H54 (cell line): ENCODE results near the gene CRKL.
A peak's percentile ranks its signal among the peaks of the same experiment; 100 is the strongest.
"Not testable (repeated sequence)": the region's sequence is repeated elsewhere in the genome, so short reads cannot be mapped to it uniquely, and the experiment has no call there.

Experiments
- DNase-seq: peaks from one replicate; pipeline ENCODE4 v3.0.0; 2011; ENCODE audit warnings: low spot score, mixed read lengths; ENCODE audit not compliant: insufficient read length
- FAIRE-seq: peaks from 3 replicates; lab custom pipeline; 2011; peaks lifted over from hg19 to GRCh38; lab: Jason Lieb, UNC
- POLR2A ChIP-seq: IDR thresholded peaks from 2 replicates; pipeline ENCODE4 v1.6.1; 2011; ENCODE audit warnings: low read depth, mild to moderate bottlenecking, low read length

Gene CRKL

GRCh38 chr22:20937031-20937793, 20.0 kb downstream of the CRKL start:
- FAIRE-seq = no peak
- DNase-seq = no peak
- TF ChIP-seq POLR2A = no peak

- FAIRE-seq (no peak), DNase-seq (no peak)
- TF ChIP-seq POLR2A = no peak
Measured at GRCh38 chr22:20937794-20938671, 20.8 kb downstream of the CRKL start.

- not testable (repeated sequence) for FAIRE-seq, DNase-seq
Measured at GRCh38 chr22:20939457-20940185, 22.4 kb downstream of the CRKL start.

GRCh38 chr22:20940186-20940651, 23.0 kb downstream of the CRKL start:
- no peak for TF ChIP-seq POLR2A
- no peak for DNase-seq
- FAIRE-seq = no peak

GRCh38 chr22:20940904-20941385, 23.7 kb downstream of the CRKL start:
- FAIRE-seq (no peak), DNase-seq (no peak)
- no peak for TF ChIP-seq POLR2A

- not testable (repeated sequence) for DNase-seq, FAIRE-seq
Measured at GRCh38 chr22:20942203-20942902, 25.1 kb downstream of the CRKL start.

GRCh38 chr22:20943104-20943933, 26.1 kb downstream of the CRKL start:
- FAIRE-seq = no peak
- DNase-seq = no peak
- TF ChIP-seq POLR2A = no peak

GRCh38 chr22:20944042-20944441, 26.8 kb downstream of the CRKL start:
- no peak for FAIRE-seq
- TF ChIP-seq POLR2A = no peak
- no peak for DNase-seq

GRCh38 chr22:20945578-20945934, 28.3 kb downstream of the CRKL start:
- no peak for DNase-seq
- no peak for TF ChIP-seq POLR2A

GRCh38 chr22:20946080-20946986, 29.1 kb downstream of the CRKL start:
- DNase-seq (no peak), FAIRE-seq (peak; percentile 41)
- TF ChIP-seq POLR2A = no peak

More at GRCh38 chr22:20945578-20945934, 28.3 kb downstream of the CRKL start:
- no peak for FAIRE-seq

GRCh38 chr22:20946991-20947390, 29.8 kb downstream of the CRKL start:
- no peak for FAIRE-seq
- DNase-seq = no peak
- TF ChIP-seq POLR2A = no peak

GRCh38 chr22:20948450-20948849, 31.2 kb downstream of the CRKL start:
- DNase-seq (no peak), FAIRE-seq (no peak)
- no peak for TF ChIP-seq POLR2A
